Stimulated activated CD4-positive, alpha-beta T cell treated with anti-CD3 and anti-CD28 coated beads, Interleukin-15, amount 100 ng/mL, for 48 hours (primary cell): ENCODE results near the gene HOGA1.

ENCODE experiments used
- DNase-seq, 2 donors: peaks; one replicate each; pipeline ENCODE4 v3.0.0-alpha.2; 2020; ENCODE audit warnings: low read depth in 2 of 2

Gene HOGA1

DNA sequence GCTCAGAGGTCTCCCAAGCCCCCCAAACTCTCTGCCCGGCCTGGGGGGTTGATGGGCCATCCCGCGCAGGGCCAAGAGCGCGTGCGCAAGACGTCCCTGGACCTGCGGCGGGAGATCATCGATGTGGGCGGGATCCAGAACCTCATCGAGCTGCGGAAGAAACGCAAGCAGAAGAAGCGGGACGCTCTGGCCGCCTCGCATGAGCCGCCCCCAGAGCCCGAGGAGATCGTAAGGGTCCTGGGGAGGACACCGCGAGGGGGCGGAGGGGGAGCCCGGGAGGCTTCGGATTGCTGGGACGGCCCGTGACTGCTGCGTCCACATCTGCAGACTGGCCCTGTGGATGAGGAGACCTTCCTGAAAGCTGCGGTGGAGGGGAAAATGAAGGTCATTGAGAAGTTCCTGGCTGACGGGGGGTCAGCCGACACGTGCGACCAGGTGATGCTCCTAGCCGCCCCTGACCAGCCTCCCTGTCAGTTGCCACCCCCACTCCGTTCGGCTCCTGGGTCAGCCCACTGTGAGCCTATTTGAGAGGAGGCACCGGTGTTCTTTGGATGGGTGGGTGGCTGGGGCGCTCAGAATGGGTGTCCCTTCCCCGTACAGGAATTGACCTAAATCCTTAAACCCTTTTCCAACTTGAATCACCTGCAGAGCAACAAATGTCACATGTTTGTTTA lies 5.9 kb upstream of the HOGA1 start:
- DNase-seq = no peak

DNA sequence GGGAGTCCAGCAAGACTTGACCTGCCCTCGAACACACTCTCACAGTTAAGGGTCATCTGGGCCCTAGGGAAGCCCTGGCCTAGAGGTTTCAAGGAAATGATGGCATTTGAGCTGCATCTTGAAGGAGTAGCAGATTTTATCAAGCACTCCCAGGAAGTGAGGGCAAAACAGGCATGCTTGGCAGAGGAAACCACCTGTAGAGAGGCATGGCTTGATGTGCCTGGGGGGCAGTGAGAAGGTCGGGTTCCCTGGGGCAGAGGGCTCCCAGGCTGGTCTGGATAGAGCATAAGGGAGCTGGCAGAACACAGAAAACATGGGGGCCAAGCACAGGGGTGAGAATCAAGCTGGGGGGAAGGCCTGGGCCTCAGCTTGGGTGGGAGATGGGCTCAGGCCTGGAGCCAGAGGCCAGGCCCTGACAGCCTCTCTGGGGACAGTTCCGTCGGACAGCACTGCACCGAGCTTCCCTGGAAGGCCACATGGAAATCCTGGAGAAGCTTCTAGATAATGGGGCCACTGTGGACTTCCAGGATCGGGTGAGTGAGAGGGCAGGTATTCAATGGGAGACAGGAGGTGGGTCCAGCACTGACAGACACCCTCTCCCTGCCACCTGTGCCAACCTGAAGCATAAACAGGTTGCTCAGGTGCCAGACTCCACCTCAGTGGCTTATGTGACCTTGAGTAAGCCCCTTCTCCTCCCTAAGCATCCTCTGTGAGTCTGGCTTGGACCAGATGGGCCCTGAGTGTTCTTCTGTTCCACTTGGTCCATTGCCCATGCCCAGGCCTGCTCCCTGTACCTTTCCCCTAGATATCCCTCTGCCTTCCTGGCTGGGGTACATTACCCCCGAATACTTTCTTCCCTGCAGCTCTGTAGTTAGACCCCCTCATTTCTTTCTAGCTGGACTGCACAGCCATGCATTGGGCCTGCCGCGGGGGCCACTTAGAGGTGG lies 3.5 kb upstream of the HOGA1 start:
- no peak for DNase-seq

DNA sequence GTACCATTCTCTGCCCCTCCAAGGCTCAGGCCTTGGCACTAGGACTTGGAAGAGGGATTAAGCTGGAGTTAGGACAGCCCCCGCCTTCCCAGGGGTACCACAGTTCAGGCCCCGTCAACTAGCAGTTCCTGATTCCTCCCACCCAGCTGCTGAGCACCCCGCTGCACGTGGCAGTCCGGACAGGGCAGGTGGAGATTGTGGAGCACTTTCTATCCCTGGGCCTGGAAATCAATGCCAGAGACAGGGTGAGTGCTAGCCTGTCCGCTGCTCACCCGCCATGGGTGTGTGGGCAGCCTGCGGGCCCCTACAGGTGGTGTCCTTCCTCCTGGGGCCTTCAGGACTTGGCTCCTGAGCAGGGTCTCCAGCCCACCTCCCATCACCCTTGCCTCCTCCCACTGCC lies 2.0 kb upstream of the HOGA1 start:
- DNase-seq = no peak

DNA sequence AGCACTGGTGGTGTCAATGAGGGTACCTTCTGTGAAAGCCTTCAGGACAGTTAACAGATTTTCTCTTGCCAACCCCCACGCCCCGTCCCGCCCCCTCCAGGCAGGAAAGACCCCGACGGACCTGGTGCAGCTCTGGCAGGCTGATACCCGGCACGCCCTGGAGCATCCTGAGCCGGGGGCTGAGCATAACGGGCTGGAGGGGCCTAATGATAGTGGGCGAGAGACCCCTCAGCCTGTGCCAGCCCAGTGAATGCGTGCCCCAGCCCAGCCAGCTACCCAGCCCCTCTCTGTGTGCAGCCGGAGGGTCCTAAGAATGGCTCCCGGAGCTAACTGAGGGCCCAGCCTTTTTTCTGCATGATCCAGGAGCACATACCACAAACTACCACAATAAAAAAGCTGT lies 713 bp upstream of the HOGA1 start:
- DNase-seq = no peak

DNA sequence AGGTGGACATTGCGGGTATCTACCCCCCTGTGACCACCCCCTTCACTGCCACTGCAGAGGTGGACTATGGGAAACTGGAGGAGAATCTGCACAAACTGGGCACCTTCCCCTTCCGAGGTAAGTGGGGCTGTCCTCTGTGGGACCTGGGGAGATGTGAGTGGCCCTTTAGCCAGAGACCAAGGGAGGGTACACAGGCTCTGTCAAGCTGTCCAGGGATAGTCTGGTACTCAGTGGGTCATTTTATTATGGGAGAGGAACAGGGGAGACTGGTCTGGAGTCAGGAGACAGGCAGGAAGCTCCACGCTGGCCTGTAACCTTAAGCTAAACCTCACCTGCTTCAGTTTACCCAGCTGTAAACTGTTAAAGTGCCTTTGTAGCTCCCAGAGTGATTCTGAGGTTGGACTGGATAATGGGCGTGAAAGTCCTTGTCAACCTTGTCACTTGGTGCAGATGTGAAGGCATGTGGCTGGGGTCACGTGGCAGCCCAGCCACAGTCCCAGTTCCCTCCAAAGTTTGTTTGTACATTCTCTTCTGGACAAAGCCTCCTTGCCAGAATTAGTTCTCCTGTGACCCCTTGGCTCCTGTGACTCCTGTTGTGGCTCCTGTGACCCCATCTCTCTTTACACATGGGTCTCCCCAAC lies 729 bp downstream of the HOGA1 start:
- no peak for DNase-seq

DNA sequence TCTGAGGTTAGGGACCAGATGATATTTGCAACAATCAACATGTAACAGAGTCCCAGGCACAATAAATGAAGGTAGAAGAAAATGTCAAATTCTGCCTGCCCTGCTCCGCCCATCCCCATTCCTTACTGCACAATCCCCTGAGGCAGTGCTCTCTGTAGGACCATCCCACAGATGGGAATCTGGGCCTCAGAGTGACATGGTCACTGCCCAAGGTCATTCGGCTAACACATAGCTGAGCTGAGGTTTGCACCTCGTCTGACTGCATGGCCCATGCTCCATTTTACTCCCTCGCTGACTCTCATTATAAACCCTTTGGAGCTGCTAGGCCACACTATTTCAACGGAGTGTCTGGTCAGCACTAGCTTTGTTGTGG lies 1.2 kb downstream of the HOGA1 start:
- DNase-seq = no peak

DNA sequence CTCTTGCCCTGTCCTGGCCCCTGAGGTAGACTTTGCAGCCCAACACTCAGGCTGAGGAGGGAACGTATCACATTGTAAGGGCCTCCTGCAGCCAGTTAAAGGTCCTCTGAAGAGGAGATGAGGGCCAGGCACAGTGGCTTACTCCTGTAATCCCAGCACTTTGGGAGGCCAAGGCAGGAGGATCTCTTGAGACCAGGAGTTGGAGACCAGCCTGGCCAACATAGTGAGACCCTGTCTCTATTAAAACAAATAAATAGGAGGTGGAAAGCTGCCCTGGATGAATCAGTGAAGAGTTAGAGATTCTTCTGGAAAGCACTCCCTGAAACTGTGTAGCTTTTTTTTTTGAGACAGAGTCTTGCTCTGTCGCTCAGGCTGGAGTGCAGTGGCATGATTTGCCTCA lies 3.0 kb downstream of the HOGA1 start:
- DNase-seq = no peak

DNA sequence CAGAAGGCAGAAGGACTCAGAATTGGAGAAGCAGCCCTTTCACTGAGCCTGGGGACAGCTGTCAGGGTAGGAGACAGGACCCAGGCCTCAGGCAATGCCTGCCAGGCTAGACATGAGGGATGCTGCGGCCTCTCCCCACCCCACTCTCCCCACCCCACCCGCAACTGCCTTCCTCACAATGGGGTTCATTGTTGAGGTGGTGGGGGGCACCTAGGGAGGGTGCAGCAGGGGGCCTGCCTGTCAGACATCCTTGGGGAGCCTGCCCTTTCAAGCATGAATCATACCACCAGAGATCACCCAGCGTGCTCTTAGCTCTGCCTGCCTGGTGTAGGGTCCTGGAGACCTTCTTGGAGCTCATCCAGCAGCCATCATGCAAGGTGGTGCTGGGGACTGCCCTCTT lies 5.3 kb downstream of the HOGA1 start, which contains the start of gene C10orf62:
C10orf62 (plus strand) TSS at position 243 of the 400 bp plus-strand sequence. CDS start 177 bp downstream, outside the sequence.
- DNase-seq = no peak

DNA sequence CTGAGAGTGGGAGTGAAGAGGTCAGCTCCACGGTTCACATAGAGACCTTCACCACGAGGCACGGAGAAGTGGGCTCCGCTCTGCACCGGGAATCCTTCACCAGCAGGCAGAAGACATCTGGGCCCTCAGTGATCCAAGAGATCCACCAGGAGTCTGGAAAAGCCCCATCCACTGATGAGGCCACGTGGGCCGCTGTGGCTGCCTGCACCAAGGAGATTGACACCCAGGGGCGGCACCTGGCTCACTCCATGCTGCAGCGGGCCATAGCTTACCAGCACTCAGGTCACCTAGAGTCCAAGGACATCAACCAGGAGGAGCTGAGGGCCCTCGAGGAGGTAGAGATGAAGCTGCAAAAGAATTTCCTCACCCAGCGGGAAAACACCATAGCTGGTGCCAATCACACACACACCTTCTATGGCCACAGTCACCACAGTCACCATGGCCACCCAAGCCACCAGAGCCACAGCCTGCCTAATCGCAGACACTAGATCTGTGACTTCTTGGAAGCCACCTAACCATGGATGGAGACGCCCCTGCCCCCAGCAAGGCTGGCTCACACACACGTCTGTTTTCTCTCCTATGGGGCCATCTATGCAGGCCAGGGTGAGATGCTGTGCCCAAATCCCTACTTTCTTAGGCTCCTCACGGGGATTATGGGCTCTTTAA lies 6.0 kb downstream of the HOGA1 start:
- no peak for DNase-seq

DNA sequence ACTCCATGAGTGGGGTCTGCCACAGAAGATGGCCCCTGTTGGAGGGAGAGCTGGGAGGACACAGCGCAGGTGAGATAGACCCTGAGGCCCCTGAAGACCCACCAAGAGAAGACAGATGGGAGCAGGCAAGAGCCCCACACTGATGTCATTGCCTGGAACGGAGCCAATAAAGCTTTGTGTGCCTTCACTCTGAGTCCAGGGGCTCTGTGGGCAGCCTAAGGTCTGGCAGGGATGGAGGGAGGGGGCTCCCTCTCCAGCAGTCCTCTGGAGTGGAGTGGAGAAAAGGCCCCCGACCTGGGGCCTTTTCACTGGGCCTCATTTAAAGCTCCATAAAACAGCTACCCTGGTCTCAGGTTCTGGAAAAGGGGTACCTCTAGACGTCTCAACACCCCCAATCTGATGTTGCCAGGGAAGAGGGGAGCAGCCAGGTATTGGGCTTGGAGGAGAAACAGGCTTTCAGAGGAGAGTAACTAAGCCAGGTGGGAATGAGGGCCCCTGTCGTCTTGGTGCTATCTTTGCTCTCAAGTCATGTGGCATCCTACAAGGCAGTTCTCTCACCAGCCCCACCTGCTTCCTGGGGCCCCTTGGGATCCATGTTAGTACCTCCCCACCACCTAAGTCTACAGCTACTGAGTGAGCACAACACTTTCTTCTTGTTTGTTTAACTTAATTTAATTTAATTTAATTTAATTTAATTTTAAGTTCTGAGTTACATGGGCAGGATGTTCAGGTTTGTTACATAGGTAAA lies 6.7 kb downstream of the HOGA1 start:
- DNase-seq = no peak

DNA sequence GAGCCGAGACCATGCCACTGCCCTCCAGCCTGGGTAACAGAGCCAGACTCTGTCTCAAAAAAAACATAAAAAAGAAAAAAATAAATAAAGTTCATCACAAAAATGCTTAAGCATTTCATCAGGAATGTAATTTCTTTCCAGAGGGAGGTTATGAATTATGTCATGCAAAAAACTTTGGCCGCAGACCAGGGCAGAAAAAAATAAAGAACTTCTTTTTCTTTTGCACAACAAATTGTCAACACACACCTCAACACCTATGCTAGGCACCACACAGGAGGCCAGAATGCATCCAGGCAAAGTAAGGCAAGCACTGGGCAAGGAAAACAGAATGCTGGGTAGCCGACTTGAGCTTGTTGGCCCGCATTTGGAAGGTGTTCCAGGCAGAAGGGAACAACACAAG lies 9.2 kb downstream of the HOGA1 start:
- DNase-seq = no peak

DNA sequence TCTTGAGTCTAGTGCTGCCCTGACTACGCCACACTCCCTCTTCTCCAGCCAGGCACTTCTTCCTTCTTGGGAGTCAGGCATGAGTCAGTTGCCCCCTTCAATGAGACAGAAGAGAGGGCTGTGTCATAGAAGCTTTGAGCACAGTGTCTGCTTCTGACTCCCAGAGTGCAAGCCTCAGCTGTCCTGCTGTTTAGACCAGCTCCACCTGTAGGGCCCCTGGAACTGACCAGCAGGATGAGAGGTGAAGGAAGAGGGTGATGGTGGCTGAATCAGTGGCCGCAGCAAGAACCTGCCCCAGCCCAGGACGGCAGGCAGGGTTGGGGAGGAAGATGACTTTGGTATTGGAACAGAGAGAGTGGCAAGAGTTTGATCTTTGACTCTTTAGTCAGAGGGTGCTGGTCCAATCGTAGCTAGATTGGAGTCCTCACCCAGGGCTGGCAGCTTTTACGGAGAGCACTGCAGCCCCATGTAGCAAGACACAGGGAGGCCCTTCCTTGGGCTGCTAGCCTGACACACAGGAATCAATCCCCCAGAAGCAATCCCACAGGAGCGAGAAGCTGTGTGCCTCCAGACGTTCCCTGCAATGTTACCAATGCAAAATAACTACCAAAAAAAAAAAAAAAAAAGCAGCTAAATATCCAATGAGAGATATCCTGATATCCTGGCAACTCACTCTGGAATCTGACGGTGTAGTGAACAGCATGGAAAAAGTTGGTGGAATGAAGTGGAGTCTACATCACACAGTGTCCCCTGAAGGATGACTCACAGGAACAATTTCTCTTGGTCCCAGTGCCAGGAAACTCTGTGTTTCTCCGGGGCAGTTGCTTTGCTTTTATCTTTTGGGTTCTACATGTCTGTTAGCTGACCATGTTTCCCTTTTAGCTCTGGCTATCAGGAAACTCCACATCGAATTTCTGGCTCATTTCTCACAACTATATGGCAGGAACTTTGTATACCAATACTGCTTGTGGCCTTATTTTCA lies 12.2 kb downstream of the HOGA1 start:
- no peak for DNase-seq

DNA sequence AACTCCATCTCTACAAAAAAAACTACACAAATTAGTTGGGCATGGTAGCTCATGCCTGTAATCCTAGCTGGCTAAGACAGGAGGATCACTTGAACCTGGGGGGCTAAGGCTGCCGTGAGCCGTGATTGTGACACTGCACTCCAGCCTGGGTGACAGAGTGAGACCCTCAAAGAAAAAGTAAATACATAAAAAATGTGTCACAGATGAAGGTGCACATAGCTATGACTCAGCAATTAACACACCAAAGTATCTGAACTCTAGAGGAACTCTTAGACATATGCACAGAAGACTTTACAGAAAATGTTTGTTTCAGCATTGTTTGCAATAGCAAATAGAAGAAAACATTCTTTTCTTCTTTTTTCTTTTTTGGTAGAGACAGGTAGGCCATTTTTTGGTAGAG lies 13.6 kb downstream of the HOGA1 start:
- no peak for DNase-seq

DNA sequence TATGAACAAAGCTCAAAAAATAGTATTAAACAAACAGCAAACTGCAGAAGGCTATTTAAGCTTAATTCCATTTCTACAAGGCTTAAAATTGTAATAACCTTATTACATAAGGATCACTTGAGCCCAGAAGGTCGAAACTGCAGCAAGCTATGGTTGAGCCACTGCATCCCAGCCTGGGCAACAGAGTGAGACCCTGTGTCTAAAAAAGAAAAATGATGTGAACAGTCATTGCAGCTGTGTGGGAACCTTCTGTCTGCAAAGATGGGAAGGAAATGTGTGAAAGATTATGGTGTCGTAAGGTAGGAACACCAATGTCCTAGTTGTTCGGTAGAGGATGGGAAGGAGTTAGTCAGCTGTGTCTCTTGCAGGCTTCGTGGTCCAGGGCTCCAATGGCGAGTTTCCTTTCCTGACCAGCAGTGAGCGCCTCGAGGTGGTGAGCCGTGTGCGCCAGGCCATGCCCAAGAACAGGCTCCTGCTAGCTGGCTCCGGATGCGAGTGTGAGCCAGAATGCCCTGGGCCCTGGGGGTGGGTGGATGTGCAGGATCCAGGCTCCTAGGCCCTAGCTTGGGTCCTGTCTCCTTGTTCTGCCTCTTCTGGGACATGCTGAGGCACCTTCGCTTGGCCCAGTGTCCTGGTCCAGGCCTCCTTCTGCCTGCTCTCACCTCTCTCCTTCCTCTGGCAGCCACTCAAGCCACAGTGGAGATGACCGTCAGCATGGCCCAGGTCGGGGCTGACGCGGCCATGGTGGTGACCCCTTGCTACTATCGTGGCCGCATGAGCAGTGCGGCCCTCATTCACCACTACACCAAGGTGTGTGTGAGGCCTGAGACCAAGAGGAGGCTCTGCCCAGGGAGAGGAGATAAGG lies 14.4 kb downstream of the HOGA1 start:
- no peak for DNase-seq

DNA sequence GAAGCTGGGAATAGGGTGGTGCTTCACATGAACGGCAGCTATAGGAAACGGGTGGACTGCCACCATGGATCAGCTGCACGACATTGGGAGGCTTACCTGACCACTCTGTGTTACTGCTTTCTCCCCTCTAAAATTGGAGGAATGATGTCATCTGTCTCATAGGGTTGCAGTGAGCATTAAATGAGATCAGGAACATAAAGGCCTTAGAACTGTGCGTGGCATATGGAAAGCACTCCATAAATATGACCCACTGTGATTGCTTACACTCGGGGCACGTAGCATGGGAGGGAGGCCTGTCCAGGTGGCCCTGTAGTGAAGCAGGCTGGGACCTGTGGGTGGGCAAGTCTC lies 15.1 kb downstream of the HOGA1 start:
- DNase-seq = no peak

DNA sequence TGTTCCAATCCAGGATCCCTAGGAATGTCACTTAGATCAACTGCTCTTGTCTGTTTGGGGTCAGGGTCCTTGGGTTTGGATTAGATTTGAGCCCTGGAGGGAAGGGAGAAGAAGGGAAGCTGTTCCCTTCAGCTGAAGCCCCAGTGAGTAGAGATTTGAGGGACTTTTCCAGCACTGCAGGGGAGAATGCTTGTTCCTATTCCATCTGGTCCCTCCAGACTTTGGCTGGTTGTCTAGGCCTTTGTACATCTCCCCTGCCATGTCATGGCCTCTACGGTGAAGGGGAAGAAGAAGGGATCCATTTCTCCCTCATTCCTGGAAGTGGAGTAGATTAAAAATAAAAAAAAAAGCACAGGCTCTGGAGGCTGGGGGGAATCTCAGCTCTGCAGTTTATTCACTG lies 16.4 kb downstream of the HOGA1 start:
- no peak for DNase-seq

DNA sequence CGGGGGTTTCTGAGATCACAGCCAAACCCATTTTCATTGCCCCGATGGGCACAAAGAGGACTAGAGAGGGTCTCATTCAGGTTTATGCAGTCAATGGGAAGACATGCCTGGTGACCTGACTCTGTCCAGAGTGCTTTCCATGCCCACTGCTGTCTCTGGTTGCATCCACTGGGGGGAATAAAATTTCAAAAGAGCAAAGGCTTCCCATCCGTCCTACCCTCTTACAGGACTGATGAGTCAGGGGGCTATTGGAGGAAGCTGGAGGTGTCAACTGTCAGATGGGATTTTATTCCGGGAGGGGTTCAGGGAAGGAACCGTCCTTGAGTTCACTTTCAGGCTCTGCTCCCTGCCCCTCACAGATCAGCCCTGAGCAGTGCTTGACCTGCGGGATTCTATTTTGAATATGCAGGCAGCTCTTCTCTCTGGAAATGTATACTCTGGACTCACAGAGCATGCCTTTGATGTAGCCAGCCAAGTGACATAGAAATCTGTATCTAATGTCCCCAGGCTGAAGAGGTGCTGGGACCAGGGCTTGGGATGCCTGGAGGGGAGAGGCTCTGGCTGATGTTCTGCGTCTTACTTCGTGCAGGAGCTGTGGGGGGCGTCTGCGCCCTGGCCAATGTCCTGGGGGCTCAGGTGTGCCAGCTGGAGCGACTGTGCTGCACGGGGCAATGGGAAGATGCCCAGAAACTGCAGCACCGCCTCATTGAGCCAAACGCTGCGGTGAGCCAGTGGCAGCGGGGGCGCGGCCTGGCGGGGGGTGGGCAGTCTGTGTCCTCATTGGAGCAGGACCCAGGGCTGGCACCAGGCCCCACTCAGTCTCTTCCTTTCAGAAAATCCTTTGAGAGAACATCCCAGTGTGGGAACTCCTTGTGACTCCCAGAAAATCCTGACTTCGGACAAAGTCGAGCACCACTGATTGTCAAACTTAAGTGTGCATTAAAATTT lies 17.4 kb downstream of the HOGA1 start:
- no peak for DNase-seq

DNA sequence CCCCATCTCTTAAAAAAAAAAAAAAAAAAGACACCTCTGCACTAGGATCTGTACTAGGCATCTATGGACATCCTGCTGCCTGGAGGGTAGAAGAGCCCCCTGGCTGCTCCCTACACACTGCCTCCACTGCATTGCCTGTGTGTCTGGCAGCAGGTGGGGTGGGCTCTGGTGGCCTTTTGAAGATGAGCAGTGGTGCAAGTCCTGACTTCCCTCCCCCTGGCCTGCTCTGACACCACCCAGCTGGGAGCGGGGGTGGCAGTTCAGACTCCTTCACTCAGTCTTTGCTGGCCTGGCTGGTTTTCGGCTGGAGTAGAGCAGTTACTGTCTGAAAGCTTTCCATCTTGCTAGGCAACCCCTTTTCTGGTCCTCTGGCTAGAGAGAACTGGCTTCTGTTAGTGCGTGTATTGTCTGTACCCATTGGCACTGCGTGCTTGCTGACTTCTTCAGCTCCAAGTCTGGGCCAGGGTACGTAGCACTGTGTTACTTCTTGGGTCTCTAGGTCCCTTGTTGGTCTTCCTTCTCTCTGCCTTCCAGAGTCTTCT lies 23.0 kb downstream of the HOGA1 start:
- DNase-seq = no peak
